Epithelial cell of proximal tubule (primary cell): Measurements from ENCODE around the gene PLEKHA4. TPM values are rescaled to one million over a fixed set of nuclear protein-coding genes. Genes with fewer than 3 reads are reported as not detected.
A peak's percentile ranks its signal among the peaks of the same experiment; 100 is the strongest.

Experiments
- DNase-seq: peaks from one replicate; pipeline ENCODE4 v3.0.0-alpha.2; 2011; ENCODE audit warnings: low read depth
- H3K4me3 ChIP-seq: 2 replicates; pipeline ENCODE4 v1.5.1; 2011; ENCODE audit warnings: low read depth, mild to moderate bottlenecking, low read length
- total RNA-seq: library from RNA; depleted of rRNA; stranded (reverse); fragments of >200 nt; gene quantifications from 2 replicates; pipeline ENCODE4 v1.2.3, GENCODE V29; 2015
- TF ChIP-seq, protein P1 (sequence below): conservative IDR thresholded peaks from 2 replicates; pipeline ENCODE4 v1.5.1; 2012; ENCODE audit warnings: low read depth, mild to moderate bottlenecking, low read length

Gene PLEKHA4
- total RNA-seq, 1 donor from 2014 or later = 5.0 TPM

DNA sequence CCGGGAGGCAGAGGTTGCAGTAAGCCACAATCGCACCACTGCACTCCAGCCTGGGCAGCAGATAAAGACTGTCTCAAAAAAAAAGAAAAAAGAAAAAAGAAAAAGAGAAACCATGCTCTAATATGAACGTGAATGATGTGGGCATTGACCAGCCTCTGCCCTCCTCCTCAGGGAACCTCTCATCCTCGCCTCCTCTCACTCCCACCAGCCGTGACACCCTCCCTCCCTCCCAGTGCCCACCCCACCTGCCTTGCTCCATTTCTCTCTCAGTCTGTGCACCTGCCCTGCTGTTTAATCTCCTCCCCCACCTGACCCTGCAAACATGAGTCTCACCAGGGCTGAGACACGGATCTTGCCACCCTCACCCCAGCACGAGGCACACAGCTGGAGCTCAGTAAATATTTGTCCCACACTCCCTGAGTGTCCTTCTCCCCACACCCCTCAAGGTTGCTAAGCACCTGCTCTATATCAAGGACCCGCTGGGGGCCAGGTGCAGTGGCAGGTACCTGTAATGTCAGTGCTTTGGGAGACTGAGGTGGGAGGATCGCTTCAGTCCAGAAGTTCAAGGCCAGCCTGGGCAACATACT lies 50.1 kb downstream of the PLEKHA4 start:
- DNase-seq = no peak
- no peak overlapping the region for H3K4me3 ChIP-seq
- TF ChIP-seq, protein P1, sequence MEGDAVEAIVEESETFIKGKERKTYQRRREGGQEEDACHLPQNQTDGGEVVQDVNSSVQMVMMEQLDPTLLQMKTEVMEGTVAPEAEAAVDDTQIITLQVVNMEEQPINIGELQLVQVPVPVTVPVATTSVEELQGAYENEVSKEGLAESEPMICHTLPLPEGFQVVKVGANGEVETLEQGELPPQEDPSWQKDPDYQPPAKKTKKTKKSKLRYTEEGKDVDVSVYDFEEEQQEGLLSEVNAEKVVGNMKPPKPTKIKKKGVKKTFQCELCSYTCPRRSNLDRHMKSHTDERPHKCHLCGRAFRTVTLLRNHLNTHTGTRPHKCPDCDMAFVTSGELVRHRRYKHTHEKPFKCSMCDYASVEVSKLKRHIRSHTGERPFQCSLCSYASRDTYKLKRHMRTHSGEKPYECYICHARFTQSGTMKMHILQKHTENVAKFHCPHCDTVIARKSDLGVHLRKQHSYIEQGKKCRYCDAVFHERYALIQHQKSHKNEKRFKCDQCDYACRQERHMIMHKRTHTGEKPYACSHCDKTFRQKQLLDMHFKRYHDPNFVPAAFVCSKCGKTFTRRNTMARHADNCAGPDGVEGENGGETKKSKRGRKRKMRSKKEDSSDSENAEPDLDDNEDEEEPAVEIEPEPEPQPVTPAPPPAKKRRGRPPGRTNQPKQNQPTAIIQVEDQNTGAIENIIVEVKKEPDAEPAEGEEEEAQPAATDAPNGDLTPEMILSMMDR = no peak

- TF ChIP-seq, protein P1 = no peak
- H3K4me3 ChIP-seq = no peak overlapping the region
- no peak for DNase-seq
Observed at GRCh38 chr19:48817585-48818124, 50.8 kb downstream of the PLEKHA4 start.

DNA sequence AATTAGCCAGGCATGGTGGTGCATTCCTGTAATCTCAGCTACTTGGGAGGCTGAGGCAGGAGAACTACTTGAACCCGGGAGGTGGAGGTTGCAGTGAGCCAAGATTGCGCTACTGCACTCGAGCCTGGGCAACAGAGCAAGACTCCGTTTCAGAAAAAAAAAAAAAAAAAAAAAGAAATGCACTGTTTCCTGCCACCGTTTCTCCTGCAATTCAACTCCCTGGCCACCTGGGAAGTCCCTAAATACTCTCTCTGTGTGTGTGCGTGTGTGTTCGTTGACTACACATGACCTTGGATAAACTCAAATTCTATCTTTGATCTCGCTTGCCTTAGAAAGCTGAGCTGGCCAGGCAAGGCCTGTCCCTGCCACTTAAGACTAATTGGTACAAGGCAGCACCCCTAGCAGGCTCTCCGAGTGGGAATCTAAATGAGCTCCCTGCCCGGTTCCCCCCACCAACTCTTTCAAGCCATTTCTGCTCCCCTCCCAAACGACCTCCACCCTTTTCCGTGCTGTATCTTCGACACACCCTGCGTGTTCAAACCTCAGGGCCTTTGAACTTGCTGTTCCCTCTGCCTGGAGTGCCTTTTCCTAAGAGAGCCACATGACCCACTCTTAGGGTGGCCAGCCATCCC lies 52.4 kb downstream of the PLEKHA4 start:
- no peak overlapping the region for H3K4me3 ChIP-seq
- TF ChIP-seq, protein P1 = peak; percentile 22
- DNase-seq = peak; percentile 35

- TF ChIP-seq, protein P1 = no peak
- no peak for DNase-seq
- H3K4me3 ChIP-seq = no peak overlapping the region
Observed at GRCh38 chr19:48814895-48815294, 53.5 kb downstream of the PLEKHA4 start.

DNA sequence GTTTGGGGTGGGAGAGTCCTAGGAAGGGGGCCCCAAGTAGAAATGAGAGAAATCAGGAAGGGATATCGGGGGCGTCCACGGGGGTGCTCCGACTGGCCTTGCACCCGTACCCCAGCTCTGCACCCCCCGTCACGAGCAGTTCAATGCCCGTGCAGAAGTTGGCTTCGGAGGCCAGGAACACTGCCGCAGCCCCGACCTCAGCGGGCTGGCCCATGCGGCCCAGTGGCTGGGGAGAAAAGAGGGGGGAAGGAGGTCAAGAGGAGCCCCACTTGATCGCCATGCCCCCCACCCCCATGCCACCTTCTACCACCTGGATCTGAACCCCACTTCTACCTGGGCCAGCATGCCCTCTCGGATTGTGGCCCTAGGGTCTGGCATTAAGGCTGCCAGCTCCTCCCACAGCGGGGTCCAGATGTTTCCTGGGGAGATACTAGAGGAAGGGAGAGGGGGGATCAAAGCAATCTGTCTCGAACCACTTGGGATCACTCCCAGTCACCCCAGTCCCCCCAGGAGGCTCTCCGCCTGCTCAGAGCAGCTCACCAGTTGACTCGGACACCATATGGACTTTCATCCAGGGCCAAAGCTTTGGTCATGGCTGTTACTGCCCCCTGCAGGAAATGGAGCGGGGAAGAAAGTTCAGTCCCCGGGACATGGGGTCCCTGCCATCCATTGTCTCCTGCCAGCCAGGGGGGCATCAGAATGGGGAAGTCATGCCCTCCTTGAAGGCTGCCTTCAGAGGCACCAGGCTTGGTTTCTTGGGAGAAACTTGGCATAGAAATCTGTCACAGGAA lies 55.1 kb downstream of the PLEKHA4 start:
- no peak overlapping the region for H3K4me3 ChIP-seq
- no peak for DNase-seq
- TF ChIP-seq, protein P1 = peak; percentile 47

DNA sequence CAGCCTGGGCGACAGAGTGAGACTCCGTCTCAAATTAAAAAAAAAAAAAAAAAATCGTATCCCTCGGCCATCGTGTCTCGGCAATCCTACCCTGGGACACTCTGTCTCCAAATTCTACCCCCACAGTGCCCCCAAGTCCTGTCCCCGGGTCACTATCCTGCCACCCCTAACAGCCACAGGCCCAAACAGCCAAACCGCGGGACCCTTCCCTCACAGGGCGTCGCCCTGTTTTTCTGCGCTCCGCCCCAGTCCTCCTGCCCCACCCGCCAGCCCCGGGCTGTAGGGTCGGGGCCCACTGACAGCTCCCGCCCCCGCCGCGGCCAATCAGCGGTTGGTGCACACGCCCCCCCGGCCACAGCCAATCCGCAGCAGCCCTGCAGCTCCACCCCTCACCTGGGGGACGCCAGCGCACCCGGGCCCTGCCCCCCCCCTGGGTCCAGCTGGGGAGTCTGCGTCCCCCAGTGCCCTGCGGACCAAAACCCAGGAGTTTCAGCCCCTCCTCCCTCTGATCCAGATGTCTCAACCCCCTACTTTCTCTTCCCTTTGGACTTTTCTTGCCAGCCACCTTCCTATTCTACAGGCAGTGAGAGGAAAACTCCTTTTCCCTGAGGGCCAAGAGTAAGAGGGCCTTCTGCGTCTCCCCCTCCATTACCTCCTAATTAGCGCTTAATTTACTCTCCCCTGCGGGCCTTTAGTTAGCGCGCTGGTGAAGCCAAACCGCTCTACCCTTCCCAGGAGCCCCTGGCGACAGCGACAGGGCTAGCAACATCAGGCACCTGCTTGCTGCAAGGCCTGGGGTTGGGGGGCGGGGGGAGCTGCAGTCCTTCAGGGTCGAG lies 56.1 kb downstream of the PLEKHA4 start:
- no peak for DNase-seq
- TF ChIP-seq, protein P1 = no peak
- H3K4me3 ChIP-seq = peak overlapping the region; percentile 85
